ENCODE measurements around the gene TRIM33.
"Not testable (repeated sequence)": the region's sequence is repeated elsewhere in the genome, so short reads cannot be mapped to it uniquely, and the experiment has no call there.

TRIM33 gene

DNA sequence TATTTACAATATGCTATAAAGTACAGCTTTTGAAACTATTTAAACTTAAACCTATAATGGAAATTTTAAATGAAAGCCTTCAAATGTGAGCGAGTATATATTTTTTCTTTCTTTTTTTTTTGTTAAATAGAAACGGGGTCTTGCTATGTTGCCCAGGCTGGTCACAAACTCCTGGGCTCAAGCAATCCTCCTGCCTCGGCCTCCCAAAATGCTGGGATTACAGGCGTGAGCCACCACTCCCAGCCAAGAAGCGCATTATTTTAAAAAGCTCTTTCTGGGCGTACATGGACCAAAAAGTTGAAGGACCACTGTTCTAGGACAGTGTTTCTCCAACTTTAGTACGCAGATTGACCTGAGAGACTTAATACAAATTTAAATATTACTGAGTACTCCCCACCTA is 87.5 kb downstream of the TRIM33 start:
- DNase-seq (ENCODE audit: low read depth in 2 of 2, low spot score in 1 of 2) = no peak

DNA sequence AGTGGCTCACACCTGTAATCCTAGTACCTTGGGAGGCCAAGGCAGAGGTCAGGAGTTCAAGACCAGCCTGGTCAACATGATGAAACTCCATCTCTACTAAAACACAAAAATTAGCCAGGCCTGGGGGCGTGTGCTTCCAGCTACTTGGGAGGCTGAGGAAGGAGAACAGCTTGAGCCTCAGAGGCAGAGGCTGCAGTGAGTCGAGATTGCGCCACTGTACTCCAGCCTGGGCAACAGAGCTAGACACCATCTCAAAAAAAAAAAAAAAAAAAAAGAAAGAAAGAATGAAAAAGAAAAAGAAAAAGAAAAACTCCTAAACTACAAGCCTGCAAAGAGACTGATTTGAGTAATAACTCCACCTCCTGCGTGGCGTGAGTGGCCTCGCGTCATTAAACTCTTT is 92.1 kb downstream of the TRIM33 start:
- not testable (repeated sequence) for DNase-seq (ENCODE audit: low read depth in 2 of 2, low spot score in 1 of 2)

DNA sequence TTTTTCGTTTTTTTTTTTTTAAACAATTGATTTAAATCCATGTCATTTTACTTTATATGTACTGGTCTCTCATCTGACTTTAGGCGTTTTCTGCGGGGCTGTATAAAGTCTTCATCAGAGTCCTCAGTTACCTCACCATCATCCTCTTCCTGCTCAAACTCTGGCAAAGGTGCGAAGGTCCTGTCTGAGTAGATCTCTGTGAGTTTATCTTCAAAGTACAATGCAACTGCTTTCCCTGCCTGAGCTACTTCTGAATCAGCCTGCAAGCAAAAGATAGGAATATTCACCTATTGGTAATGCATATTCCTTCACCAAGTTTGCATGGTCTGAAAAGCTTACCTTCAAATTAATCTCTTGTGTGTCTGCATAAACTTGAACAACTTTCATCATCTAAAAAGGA is 113.4 kb downstream of the TRIM33 start:
- DNase-seq (ENCODE audit: low read depth in 2 of 2, low spot score in 1 of 2) = no peak

DNA sequence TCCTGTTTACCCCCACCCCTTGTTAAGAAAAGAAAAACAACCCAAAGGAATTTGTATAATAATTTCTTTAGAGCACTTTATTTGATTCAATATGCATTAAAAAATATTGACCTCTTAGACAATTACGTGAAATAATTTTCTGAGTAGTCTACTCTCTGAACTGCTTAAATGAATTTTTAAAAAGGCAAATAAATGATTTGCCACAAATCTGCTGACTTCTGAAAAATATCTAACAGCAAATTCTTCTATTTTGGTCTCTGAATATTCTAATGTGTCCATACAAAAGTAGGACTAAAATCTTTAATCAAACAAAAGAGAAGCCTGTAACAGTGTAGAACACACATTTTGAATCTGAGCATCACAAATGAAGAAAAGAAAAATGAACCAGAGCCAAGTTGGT is 115.1 kb downstream of the TRIM33 start:
- no peak for DNase-seq (ENCODE audit: low read depth in 2 of 2, low spot score in 1 of 2)

DNA sequence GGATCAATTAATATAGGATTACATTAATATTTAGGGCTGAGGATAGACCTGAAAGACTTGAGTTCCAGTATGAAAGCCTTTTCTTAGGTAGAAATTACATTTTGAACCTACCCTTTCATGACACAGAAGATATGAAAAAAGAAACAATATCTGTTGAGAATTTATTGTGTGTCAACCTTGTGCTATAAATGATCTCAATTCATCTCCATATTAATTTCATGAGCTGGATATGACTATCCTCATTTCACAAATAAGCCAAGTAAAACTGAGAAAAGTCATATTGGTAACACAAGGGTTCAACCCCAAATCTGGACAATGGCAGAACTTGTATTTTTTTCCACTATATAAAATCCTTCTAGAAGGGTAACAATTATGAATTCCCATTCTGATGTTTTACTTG is 120.0 kb downstream of the TRIM33 start:
- DNase-seq (ENCODE audit: low read depth in 2 of 2, low spot score in 1 of 2) = no peak

DNA sequence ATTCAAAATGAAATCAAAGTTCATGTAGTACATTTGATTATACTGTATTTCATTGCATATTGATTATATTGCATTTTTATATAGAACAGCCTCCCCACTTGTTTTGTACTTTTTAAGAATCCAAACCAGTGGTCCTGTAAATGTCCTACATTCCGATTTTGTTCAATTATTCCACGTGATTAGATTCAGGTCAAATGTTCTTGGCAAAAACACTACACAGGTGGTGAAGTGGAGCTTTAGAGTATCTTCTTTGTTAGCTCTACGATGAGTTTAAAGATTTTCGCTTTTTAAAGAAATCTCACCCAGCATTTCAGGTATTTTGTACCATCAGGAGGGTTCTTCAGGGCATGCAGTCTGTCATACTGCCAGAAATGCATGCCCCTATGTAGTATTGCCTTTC is 120.6 kb downstream of the TRIM33 start:
- DNase-seq (ENCODE audit: low read depth in 2 of 2, low spot score in 1 of 2) = no peak

DNA sequence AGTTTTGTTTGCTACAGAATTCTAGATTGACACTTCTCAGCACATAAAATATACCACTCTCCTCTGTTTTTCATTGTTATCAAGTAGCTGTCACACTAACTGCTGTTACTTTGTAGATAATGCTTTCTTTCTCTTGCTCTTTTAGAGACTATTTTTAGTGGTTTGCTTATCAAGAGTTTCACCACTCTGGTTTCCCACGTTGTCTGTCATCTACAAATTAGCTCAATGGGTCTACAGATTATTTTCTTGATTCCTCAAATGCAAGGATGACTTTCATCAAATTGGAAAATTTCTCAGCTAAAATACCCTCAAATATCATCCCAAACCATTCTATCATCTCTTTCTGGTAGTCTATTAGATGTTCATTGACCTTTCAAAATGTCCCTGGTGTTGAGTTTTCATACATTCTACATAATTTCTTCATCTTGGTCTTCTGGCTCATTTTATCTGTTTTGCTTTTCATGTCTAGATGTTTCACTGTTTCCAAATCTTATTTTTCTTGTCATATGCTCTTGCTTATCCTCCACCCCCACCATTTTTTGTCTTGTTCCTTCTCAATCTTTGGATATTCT is 122.5 kb downstream of the TRIM33 start:
- no peak for DNase-seq (ENCODE audit: low read depth in 2 of 2, low spot score in 1 of 2)

DNA sequence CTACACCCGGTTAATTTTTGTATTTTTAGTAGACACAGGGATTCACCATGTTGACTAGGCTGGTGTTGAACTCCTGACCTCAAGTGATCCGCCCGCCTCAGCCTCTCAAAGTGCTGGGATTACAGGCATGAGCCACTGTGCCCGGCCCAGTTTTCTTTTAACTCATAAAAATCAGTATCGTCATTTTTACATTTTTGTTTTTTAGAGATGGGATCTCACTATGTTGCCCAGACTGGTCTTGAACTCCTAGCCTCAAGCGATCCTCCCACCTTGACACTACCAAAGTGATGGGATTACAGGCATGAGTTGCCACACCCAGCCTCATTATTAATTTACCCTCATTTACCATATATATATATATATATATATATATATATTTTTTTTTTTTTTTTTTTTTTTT is 123.4 kb downstream of the TRIM33 start:
- DNase-seq (ENCODE audit: low read depth in 2 of 2, low spot score in 1 of 2) = not testable (repeated sequence)

DNA sequence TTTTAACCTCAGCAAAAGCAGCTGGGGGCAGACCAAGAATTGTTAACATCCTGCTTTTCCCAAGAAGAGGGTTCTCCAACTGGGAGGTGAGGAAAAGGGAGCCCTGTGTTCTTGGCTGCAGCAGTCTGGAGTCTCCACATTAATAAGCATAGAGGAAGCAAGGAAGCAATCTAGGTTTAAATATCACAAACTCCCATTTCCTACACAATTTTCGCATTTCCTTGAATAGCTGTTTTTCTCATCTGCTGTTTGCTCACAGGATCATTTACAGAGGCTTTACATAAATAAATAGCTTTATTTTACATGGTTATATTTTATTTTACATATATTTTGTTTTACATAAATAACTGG is 124.0 kb downstream of the TRIM33 start:
- no peak for DNase-seq (ENCODE audit: low read depth in 2 of 2, low spot score in 1 of 2)

DNA sequence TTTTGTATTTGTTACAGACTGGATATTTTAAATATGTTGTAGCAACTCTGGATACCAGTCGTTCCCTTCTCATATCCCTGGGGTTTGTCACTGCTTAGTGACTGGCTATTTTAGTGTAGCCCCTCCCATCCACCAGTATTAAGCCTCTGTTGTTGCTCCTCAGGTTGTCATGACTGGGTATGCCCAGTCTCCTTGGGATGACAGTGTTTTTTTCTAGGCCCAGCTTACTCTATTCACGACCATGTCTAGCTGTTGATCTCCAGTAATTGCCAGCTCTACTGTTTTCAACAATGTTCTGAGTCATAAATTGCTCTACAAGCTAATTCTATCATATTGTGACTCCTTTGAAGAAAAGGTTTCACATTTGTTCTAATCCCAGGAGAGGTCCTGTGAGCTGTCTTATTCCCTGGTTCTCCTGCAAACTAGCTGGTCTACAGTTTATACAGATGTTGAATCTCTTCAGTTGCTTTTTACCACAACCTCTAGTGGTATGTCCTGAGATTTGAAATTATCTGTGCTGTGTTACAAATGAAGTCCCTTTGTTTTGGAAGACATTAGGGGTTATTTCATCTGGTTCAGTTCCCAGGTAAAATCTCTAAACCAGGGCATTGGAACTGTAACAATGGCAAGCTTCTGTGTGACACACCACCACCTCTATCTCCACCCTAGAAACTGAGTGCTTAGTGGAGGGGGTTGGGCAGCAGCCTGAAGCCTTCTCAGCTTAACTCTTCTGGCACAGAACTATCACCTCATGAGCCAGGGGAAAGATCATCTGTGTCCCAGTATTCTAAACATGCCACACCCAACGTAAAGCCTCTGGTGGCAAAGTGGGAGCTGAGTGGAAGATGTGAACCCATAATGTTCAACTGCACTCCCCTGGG is 124.6 kb downstream of the TRIM33 start:
- no peak for DNase-seq (ENCODE audit: low read depth in 2 of 2, low spot score in 1 of 2)

DNA sequence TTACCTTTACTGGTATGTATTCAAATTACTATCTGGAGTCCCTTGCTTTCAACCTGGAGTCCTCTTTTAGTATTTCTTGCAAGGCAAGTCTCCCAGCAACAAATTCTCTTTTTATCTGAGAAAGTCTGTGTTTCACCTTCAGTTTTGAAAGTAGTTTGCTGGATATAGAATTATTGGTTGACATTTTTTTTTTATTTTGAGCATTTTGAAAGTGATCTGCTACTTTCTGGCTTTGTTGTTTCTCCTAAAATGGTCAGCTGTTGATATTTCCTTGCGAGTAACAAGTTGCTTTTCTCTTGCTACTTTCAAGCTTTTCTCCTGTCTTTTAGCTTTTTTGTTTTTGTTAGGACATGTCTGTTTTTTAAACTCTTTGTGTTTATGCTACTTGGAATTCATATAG is 126.1 kb downstream of the TRIM33 start:
- no peak for DNase-seq (ENCODE audit: low read depth in 2 of 2, low spot score in 1 of 2)

DNA sequence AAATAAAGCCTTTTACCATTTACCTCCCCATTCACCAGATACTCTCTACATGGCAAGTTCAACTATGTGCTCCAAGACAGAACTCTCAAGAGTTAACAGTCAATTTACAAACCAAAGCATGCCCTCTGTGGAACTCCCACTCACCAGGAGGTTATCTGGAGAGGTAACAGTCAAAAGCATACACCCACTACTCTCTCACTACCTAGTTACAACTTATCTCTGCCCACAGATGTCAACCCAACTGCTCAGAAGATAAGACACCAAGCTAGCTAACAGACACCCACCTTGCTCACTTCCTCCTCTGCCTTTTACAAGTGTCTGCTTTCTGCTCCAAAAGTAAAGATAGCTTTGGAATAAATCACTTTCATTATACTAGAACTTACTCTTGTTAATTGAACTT is 131.0 kb downstream of the TRIM33 start:
- DNase-seq (ENCODE audit: low read depth in 2 of 2, low spot score in 1 of 2) = no peak

DNA sequence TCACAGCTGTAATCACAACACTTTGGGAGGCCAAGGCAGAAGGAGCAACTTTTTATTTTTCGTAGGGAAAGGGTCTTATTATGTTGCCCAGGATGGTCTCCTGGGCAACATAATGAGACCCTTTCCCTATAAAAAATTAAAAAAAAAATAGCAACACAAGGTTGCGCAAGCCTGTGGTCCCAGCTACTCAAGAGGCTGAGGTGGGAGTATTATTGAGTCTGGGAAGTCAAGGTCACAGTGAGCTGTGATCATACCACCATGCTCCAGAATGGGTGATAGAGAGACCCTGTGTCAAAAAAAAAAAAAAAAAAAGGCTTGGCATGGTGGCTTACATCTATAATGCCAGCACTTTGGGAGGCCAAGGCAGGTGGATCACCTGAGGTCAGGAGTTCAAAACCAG is 131.6 kb downstream of the TRIM33 start:
- DNase-seq (ENCODE audit: low read depth in 2 of 2, low spot score in 1 of 2) = no peak

DNA sequence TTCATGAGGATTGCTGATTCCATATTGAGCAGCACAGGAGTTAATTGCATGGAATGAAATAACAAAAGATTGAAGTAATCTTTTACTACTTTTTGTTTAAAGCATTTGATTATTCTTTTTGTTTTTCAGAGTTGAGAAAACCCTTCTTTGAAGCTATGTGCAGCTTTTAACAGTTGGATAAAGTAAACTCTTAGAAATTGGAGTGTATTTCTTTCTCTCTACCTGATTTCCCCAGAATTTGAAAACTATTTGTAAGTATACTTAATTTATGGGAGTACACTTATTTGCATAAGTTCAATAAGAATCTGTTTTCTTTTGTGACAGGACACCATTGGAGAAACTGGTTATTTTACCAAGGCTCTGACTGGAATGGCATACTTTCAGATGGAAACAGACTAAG is 133.6 kb downstream of the TRIM33 start:
- DNase-seq (ENCODE audit: low read depth in 2 of 2, low spot score in 1 of 2) = no peak

DNA sequence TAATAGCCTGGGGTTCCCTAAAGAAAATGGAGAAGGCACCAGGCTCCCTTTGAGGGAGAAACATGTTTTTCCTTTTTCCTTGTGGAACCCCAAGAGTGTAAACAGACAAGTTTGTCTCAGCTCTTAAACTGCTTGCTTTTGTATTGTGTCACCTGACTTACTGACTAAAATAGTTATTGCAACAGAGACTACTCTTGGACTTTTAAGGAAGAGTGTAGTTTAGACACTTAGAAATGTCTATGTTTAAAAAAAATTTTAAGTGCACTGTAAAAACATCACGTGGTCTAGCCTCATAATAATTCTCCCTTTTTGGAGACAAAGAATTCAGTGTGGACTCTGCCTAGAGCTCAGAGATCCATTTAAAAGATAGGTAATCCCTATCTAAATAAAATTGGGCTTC is 141.1 kb downstream of the TRIM33 start:
- DNase-seq (ENCODE audit: low read depth in 2 of 2, low spot score in 1 of 2) = no peak

DNA sequence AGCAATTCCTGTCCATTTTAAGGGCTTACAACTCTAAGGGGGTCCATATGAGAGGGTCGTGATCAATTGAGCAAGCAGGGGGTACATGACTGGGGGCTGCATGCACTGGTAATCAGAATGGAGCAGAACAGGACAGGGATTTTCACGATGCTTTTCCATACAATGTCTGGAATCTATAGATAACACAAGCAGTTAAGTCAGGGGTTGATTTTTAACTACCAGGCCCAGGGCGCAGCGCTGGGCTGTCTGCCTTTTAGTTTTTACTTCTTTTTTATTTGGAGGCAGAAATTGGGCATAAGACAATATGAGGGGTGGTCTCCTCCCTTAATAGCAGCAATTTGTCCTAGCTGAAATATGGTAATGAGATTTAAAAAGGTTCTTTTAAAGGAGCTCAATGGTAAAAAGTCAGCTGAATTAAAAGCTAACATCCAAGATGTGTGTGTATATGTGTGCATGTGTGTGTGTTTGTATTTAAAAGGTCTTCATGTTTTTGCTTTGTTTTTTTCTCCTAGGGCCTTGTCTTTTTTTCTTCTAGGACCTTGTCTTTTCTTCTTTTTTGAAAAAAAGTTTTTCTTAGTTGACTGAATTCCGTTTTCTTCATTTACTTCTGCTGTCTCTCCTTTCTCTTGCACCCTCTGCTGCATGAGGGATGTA is 141.6 kb downstream of the TRIM33 start:
- not testable (repeated sequence) for DNase-seq (ENCODE audit: low read depth in 2 of 2, low spot score in 1 of 2)

DNA sequence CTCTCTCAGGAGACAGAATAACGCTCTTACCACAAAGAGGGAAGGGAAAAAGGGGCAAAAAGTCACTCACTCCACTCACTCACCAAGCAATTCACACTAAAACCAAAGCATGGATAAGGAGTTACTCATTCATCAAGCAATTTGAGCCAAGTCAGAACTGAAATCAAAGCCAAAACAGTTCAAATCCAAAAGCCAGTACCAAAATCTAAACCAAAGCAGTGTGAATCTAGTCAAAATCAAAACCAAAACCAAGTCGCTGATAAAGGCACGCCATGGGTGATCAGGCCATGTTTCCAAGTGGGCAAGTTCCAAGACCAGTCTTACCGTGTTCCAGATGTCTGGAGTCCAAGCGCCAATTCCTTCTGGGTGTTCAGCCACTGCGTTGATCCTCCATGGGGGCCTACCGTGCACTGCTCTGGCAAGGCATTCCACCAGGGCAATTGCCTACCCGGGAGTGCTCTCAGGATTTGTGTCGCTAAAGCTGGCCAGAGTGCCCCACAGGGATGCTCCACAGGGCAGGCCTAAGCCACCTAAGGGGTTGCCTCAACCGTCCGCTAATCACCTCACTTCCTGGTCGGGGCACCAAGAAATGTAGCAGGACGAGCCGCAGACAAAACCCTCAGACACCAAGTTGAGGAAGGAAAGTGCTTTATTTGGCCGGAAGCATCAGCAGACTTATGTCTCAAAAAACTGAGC is 142.3 kb downstream of the TRIM33 start:
- DNase-seq (ENCODE audit: low read depth in 2 of 2, low spot score in 1 of 2) = no peak

DNA sequence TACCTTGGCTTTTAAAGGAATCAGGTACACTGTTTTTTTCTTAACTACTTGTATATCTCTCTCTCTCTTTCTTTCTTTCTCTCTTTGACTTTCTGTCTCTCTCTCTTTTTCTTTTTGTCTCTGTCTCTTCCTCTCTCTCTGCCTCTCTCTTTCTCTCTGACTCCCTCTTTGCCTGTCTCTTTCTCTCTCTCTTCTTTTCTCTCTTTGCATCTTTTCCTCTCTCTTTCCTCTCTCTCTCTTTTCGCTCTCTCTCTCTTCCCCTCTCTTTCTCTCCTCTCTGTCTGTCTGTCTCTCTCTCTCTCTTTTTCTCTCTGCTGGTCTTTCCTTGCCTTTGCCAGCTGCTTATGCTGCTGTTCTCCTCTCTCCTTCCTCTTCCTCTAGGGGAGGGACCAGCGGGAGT is 143.2 kb downstream of the TRIM33 start:
- no peak for DNase-seq (ENCODE audit: low read depth in 2 of 2, low spot score in 1 of 2)

DNA sequence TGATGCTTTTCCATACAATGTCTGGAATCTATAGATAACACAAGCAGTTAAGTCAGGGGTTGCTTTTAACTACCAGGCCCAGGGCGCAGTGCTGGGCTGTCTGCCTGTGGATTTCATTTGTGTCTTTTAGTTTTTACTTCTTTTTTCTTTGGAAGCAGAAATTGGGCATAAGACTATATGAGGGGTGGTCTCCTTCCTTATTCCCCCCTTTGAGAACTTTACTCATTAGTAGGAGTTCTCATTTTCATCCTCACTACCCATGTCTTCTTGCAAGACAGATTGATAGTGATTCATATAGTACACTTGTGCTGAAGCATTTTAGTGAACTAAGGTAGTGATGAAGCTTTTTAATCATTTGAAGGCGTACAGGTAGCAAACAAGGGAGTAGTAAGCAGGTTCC is 147.8 kb downstream of the TRIM33 start:
- not testable (repeated sequence) for DNase-seq (ENCODE audit: low read depth in 2 of 2, low spot score in 1 of 2)

DNA sequence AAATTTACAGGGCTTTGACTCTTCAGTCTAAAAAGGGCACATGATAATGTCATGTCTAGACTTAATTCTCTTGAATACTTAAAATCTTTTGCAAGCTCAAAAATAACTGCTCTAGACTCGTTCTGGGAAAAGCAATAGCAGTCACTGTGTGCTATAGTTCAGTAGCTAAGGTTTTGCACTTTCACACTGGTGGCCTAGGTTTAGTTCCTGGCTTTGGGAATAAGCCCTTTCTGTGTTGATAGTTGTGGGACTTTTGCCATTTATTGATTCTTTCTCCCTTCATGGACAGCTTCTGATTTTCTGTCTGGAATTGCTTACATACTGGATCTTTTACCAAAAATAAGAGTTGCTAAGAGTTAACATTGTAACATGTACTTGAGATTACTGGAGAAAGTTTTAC is 151.2 kb downstream of the TRIM33 start:
- no peak for DNase-seq (ENCODE audit: low read depth in 2 of 2, low spot score in 1 of 2)

DNA sequence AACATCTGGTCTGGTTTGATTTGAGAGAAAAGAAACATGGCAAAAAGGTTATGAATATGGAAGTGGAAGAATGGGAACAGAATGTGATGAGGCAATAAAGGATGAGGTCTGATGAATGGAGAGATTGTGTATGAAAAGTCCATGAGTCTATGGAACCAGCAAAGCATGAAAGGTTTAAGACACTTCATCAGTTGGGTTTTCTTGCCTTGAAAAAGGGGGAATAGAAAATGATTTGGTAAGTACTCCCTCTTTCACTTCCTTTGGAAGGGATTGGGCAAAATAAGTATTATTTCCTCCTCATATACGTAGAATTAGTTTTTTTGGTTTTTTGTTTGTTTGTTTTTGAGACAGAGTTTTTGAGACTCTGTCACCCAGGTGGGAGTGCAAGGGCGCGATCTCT is 155.8 kb downstream of the TRIM33 start:
- DNase-seq (ENCODE audit: low read depth in 2 of 2, low spot score in 1 of 2) = no peak

DNA sequence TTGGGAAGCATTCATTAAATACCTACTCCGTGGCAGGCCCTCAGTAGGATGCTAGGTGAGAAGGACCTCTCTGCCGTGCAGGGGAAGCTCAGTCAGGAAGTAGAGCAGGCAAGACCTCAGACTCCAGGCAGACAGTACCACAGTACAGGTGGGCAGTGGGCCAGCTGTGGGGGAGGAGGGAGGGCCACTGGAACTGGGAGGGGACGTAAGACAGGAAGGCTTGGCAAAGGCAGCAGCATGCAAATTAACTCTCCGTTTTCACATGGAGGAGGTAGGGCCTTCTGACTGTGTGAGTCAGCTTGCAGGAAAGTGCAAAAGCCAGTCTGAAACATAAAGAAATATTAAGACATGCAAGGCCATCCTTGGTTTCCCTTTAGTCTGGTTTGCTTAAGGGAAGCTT is 157.7 kb downstream of the TRIM33 start:
- no peak for DNase-seq (ENCODE audit: low read depth in 2 of 2, low spot score in 1 of 2)

All from stimulated activated CD8-positive, alpha-beta memory T cell treated with anti-CD3 and anti-CD28 coated beads, Interleukin-4, amount 100 ng/mL, for 4 hours (primary cell).